WTC11 (cell line): ENCODE data around the gene MEF2D.

Source experiments
- ATF3 ChIP-seq: sonication (generic); formaldehyde crosslinking; conservative IDR thresholded peaks from 2 replicates; pipeline ENCODE4 v1.8.1; 2022; ENCODE audit warnings: mild to moderate bottlenecking, missing genetic modification reagents
- CTCF ChIP-seq: fragments of 200-600 bp; IDR thresholded peaks from 2 replicates; pipeline ENCODE4 v1.8.0; 2022; ENCODE audit warnings: antibody characterized with exemption
- MAX ChIP-seq: sonication (generic); formaldehyde crosslinking; IDR thresholded peaks from 2 replicates; pipeline ENCODE4 v1.8.0; 2022; ENCODE audit warnings: mild to moderate bottlenecking, missing genetic modification reagents
- TCF7 ChIP-seq: sonication (generic); formaldehyde crosslinking; IDR thresholded peaks from 2 replicates; pipeline ENCODE4 v1.8.0; 2022; ENCODE audit warnings: mild to moderate bottlenecking, low read depth, missing genetic modification reagents, moderate library complexity
- ZMAT4 ChIP-seq: fragments of 250-450 bp; sonication (Bioruptor Pico); IDR thresholded peaks from 2 replicates; pipeline ENCODE4 v1.9.0; 2021; ENCODE audit warnings: mild to moderate bottlenecking
- ZNF423 ChIP-seq: fragments of 250-450 bp; sonication (Bioruptor Pico); IDR thresholded peaks from 2 replicates; pipeline ENCODE4 v2.1.2; 2022; ENCODE audit warnings: mild to moderate bottlenecking, moderate library complexity

DNA sequence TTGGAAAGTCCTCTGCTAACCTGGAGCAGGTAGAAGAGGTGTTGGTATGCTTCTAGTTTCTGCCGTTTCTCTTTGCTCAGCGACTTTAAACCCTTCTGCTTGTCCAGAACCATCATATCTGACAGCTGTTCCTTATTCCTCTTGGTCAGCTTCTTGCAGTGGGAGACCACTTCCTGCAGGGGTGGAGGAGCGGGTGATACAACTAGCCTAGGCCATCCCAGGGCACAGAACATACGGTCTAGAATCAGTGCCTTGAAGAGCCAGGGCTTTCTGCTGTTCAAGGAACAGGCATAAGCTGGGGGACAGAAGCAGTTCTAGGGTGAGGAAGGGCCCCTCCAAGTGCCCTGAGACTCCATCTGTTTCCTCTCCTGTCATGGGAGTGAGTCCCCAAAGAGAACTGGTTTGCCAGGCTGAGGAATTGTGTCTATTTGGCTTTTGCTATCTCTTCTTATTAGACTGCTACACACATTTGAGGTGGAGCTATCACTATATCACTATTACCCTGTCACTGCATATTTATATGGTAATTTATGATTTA lies 39.3 kb upstream of the MEF2D start:
- no peak for TF ChIP-seq MAX
- TF ChIP-seq CTCF = no peak
- no peak for TF ChIP-seq ZMAT4
- TF ChIP-seq ZNF423 (CRISPR knock-in tag) = no peak
- TF ChIP-seq ATF3 (CRISPR knock-in tag) = no peak
- TF ChIP-seq TCF7 = no peak
